K562 (cell line): ENCODE results near the gene CC2D1A. TPM values are rescaled to one million over a fixed set of nuclear protein-coding genes. Genes with fewer than 3 reads are reported as not detected.

Experiments
- ATAC-seq: fragments of 200-7000 bp; cut with Tn5 transposase; 3 replicates; pipeline ENCODE4 v1.9.1; 2020; ENCODE audit warnings: moderate library complexity
- BruUV-seq: library from RNA; stranded (reverse); fragments of 400-500 nt; replicated peaks from 2 replicates; lab custom pipeline; 2021; lab: Mats Ljungman, UMichigan
- CTCF ChIA-PET: fragments of 300-600 bp; formaldehyde crosslinking; extraction: SDS; loops from one replicate; lab custom pipeline; 2021; ENCODE audit warnings: low intra/inter-chr PET ratio; lab: Yijun Ruan, JAX
- POLR2A ChIA-PET: fragments of 300-600, 350-650 bp; sonication (Branson Sonifier 250); formaldehyde crosslinking; extraction: SDS; loops from one replicate; lab custom pipeline; 2021; ENCODE audit warnings: antibody characterized with exemption, inconsistent platforms; lab: Yijun Ruan, JAX
- DNase-seq, 4 experiments: peaks; one replicate each; pipeline versions ENCODE4 v3.0.0 to v3.0.0-alpha.2; 2011 to 2018; ENCODE audit warnings: low spot score in 3 of 4, mixed read lengths in 3 of 4; ENCODE audit errors: extremely low read depth in 1 of 4
- FAIRE-seq: peaks from 2 replicates; lab custom pipeline; 2011; peaks lifted over from hg19 to GRCh38; lab: Jason Lieb, UNC
- H2AFZ ChIP-seq: 2 replicates; pipeline ENCODE4 v1.6.0; 2011; ENCODE audit warnings: low read depth, low read length, control low read depth, inconsistent platforms
- H3K27ac ChIP-seq: fragments of 200-600 bp; 3 replicates; pipeline ENCODE4 v1.8.0; 2011; ENCODE audit warnings: low read depth, mild to moderate bottlenecking, control low read depth, inconsistent platforms, low read length, moderate library complexity, mixed read lengths; ENCODE audit errors: extremely low read depth
- H3K27me3 ChIP-seq, 2 experiments: fragments of 300-600 bp in 1 of 2; 2 replicates in 1 of 2; 3 replicates in 1 of 2; pipeline versions ENCODE4 v1.6.0 to v1.8.0; 2011; ENCODE audit warnings: inconsistent platforms in 2 of 2, low read length in 2 of 2, mild to moderate bottlenecking in 1 of 2, mixed read lengths in 1 of 2, moderate library complexity in 1 of 2; ENCODE audit not compliant: control insufficient read depth in 2 of 2, insufficient read depth in 2 of 2
- H3K36me3 ChIP-seq: fragments of 300-600 bp; 3 replicates; pipeline ENCODE4 v1.8.0; 2011; ENCODE audit warnings: mild to moderate bottlenecking, low read length, inconsistent platforms; ENCODE audit not compliant: control insufficient read depth, insufficient read depth
- H3K4me1 ChIP-seq, 2 experiments: fragments of 200-600 bp in 1 of 2; replicated peaks in 1 of 2; 2 replicates in 1 of 2; 3 replicates in 1 of 2; pipeline versions ENCODE4 v1.5.1 to v1.8.0; 2011; ENCODE audit warnings: inconsistent platforms in 2 of 2, low read length in 2 of 2, mild to moderate bottlenecking in 1 of 2, mixed read lengths in 1 of 2, moderate library complexity in 1 of 2; ENCODE audit not compliant: control insufficient read depth in 2 of 2, insufficient read depth in 2 of 2
- H3K4me2 ChIP-seq: 2 replicates; pipeline ENCODE4 v1.6.1; 2011; ENCODE audit warnings: low read length, control low read depth, inconsistent platforms, mixed read lengths; ENCODE audit not compliant: insufficient read depth
- H3K4me3 ChIP-seq: fragments of 200-600 bp; sonication (generic), shearing (Covaris generic); 2 replicates; pipeline ENCODE4 v1.5.1; 2016; ENCODE audit warnings: control low read depth, inconsistent platforms
- H3K79me2 ChIP-seq: fragments of 200-600 bp; 3 replicates; pipeline ENCODE4 v1.8.0; 2011; ENCODE audit warnings: low read length, inconsistent platforms; ENCODE audit not compliant: control insufficient read depth, insufficient read depth
- H3K9ac ChIP-seq, 2 experiments: 2 replicates each; pipeline versions ENCODE4 v1.6.0 to v1.6.1; 2011; ENCODE audit warnings: low read depth in 2 of 2, low read length in 2 of 2, control low read depth in 1 of 2, inconsistent platforms in 1 of 2, mild to moderate bottlenecking in 1 of 2, mixed read lengths in 1 of 2; ENCODE audit not compliant: insufficient read depth in 1 of 2
- H3K9me1 ChIP-seq: one replicate; pipeline ENCODE4 v1.6.0; 2011; ENCODE audit warnings: inconsistent platforms, mild to moderate bottlenecking, low read length, moderate library complexity; ENCODE audit not compliant: control insufficient read depth, insufficient read depth
- H3K9me3 ChIP-seq: replicated peaks from 2 replicates; pipeline ENCODE4 v1.5.1; 2011; ENCODE audit warnings: low read depth, low read length, inconsistent platforms; ENCODE audit not compliant: control insufficient read depth, insufficient read depth
- H4K20me1 ChIP-seq: replicated peaks from 2 replicates; pipeline ENCODE4 v1.6.1; 2011; ENCODE audit warnings: low read length, inconsistent platforms, mixed read lengths; ENCODE audit not compliant: control insufficient read depth, insufficient read depth
- EZH2 ChIP-seq: IDR thresholded peaks from 2 replicates; pipeline ENCODE4 v1.6.1; 2012; ENCODE audit warnings: low read depth, mild to moderate bottlenecking, inconsistent platforms, low read length, borderline replicate concordance
- KLF16 ChIP-seq: IDR thresholded peaks from 2 replicates; pipeline ENCODE4 v1.6.1; 2016; ENCODE audit warnings: antibody characterized with exemption
- MED1 ChIP-seq: sonication (generic); formaldehyde crosslinking; IDR thresholded peaks from 2 replicates; pipeline ENCODE4 v1.8.1; 2023; ENCODE audit warnings: missing genetic modification reagents, borderline replicate concordance
- NFATC3 ChIP-seq: fragments of 450-650 bp; IDR thresholded peaks from 2 replicates; pipeline ENCODE4 v1.6.1; 2017; ENCODE audit warnings: mild to moderate bottlenecking
- PML ChIP-seq: IDR thresholded peaks from 2 replicates; pipeline ENCODE4 v1.6.1; 2012; ENCODE audit warnings: low read length, inconsistent platforms
- SMARCC2 ChIP-seq: fragments of 450-650 bp; IDR thresholded peaks from 2 replicates; pipeline ENCODE4 v1.6.1; 2017; ENCODE audit warnings: antibody characterized with exemption, moderate library complexity, mild to moderate bottlenecking, low read depth
- ZBTB7A ChIP-seq: IDR thresholded peaks from 2 replicates; pipeline ENCODE4 v1.6.1; 2011; ENCODE audit warnings: low read depth, mild to moderate bottlenecking, low read length, moderate library complexity, borderline replicate concordance; ENCODE audit not compliant: control insufficient read depth
- ZFP1 ChIP-seq: fragments of 450-650 bp; formaldehyde crosslinking; IDR thresholded peaks from 2 replicates; pipeline ENCODE4 v1.4.0; 2020; ENCODE audit warnings: mild to moderate bottlenecking, mixed read lengths
- ZKSCAN1 ChIP-seq: fragments of 150-350 bp; IDR thresholded peaks from 2 replicates; pipeline ENCODE4 v1.6.1; 2016; ENCODE audit warnings: low read depth, low read length
- WGBS: fragments of 100-300 bp; shearing (Covaris generic); methylation state at CpG from one replicate; pipeline ENCODE4 v1.1.6; 2016; ENCODE audit warnings: low coverage, mixed read lengths; ENCODE audit not compliant: insufficient coverage; ENCODE audit errors: missing lambda C conversion rate; 5-methylcytosine and 5-hydroxymethylcytosine counted together
- in situ Hi-C: fragments of 300-500 bp; cut with MboI; formaldehyde crosslinking; loops from 4 replicates; pipeline ENCODE4 v1.15.0; 2018; ENCODE audit warnings: inconsistent platforms, mixed read lengths
- intact Hi-C: fragments of 100-400 bp; cut with micrococcal nuclease; formaldehyde crosslinking; loops from 2 replicates; pipeline ENCODE4 v1.14.2; 2022
- polyA plus RNA-seq, 8 experiments: library from polyadenylated mRNA; depleted of rRNA in 4 of 8; stranded (reverse) in 5 of 8; unstranded in 3 of 8; fragments of >200 nt; fragmentation: Nextera tagmentation in 2 of 8; fragmentation: Illumina TruSeq in 1 of 8; extraction: Ambion mirVana in 2 of 8; extraction: Trizol in 1 of 8; gene quantifications; 2 replicates each; pipeline versions ENCODE4 v1.2.1 to v1.2.3, GENCODE V29; 2011 to 2014; ENCODE audit warnings: inconsistent platforms in 1 of 8, missing spikeins in 1 of 8
- total RNA-seq, 7 experiments: library from RNA; depleted of rRNA in 6 of 7; stranded (reverse); fragments of >200 nt in 6 of 7; fragmentation: Illumina TruSeq in 2 of 7; extraction: Trizol in 2 of 7; gene quantifications; 2 replicates each; pipeline versions ENCODE4 v1.2.1 to v1.2.3, GENCODE V29; 2011 to 2021; ENCODE audit warnings: low replicate concordance in 1 of 7
- TF ChIP-seq, protein P1 (sequence below): sonication (generic); formaldehyde crosslinking; IDR thresholded peaks from 2 replicates; pipeline ENCODE4 v1.9.0; 2022; ENCODE audit warnings: mild to moderate bottlenecking, missing genetic modification reagents

CC2D1A gene
- total and polyA plus RNA-seq, 9 of the 15 experiments (the other 6 are each of a cell fraction or from before 2014, with no cell fraction given): 0.32 to 31.0 (median 12.9) TPM

GRCh38 chr19:13894552-13894951, 11.4 kb upstream of the CC2D1A start:
- Histone ChIP-seq H3K27ac (no peak overlapping the region), H4K20me1 (no peaks in the 10 kb centered on the region), H3K4me1 (peaks cover 10 to 28% of the 10 kb centered on the region in 2 experiments; a peak in 4 of 5 replicates), H3K9me1 (no peaks in the 10 kb centered on the region), H3K36me3 (no peaks in the 10 kb centered on the region), H3K9me3 (no peaks in the 10 kb centered on the region), H3K9ac (0 out of 4 replicates have a peak overlapping the region, but pooled peaks of 1 of the 2 experiments have one; percentile 41), H3K4me2 (no peak overlapping the region), H2AFZ (no peak overlapping the region), H3K4me3 (no peak overlapping the region), H3K79me2 (no peaks in the 10 kb centered on the region), H3K27me3 (no peaks in the 10 kb centered on the region)
- TF ChIP-seq PML (no peak), ZFP1 (CRISPR knock-in tag) (no peak), KLF16 (no peak), SMARCC2 (no peak), ZKSCAN1 (no peak), EZH2 (no peak), NFATC3 (no peak), MED1 (CRISPR knock-in tag) (no peak), ZBTB7A (no peak)
- TF ChIP-seq, protein P1, sequence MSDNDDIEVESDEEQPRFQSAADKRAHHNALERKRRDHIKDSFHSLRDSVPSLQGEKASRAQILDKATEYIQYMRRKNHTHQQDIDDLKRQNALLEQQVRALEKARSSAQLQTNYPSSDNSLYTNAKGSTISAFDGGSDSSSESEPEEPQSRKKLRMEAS (CRISPR knock-in tag): no peak
- POLR2A ChIA-PET: no interaction called here
- intact Hi-C loops (no loop called here), in situ Hi-C loops (no loop called here)
- no peak for DNase-seq
- CTCF ChIA-PET: no interaction called here
- no TSS peak for BruUV-seq
- WGBS: 69% methylated on average over 5 of the region's 5 CpGs
- no peak for ATAC-seq
- no peak for FAIRE-seq
